ENCODE data around the gene COG5. TPM values are rescaled to one million over a fixed set of nuclear protein-coding genes. Genes with fewer than 3 reads are reported as not detected.

COG5 gene
- total RNA-seq, 1 experiment from 2014 or later, result 20.2 TPM

- Mint-ChIP-seq H3K4me1 (no peaks in the 10 kb centered on the region), H3K4me3 (no peak overlapping the region), H3K27me3 (ENCODE audit: low read depth) (no peaks in the 10 kb centered on the region), H3K9me3 (peaks cover 0 to 1% of the 10 kb centered on the region in 2 experiments; a peak in 1 of 5 replicates), H3K36me3 (ENCODE audit: insufficient read depth in 1 of 3, low read depth in 3 of 3) (peaks cover 0 to 1% (median 0%) of the 10 kb centered on the region in 3 experiments; a peak in 1 of 7 replicates), H3K27ac (no peak overlapping the region)
- H3K27me3 ChIP-seq (ENCODE audit: insufficient read depth, low read length), result no peaks in the 10 kb centered on the region
- H4K5ac ChIP-seq (ENCODE audit: insufficient read length, low read depth, low read length), result no peak overlapping the region
- no peaks in the 10 kb centered on the region for H3K23me2 ChIP-seq (ENCODE audit: insufficient read length, low read depth, low read length, poor library complexity, severe bottlenecking)
- no CpG with 5 or more reads among the region's 1 CpG for WGBS (ENCODE audit: extremely low coverage, insufficient read length, low lambda C conversion rate)
- H2BK5ac ChIP-seq (ENCODE audit: insufficient read length, low read length), result no peak overlapping the region
- no peak overlapping the region for H4K8ac ChIP-seq (replicated peaks; ENCODE audit: insufficient read length, low read depth, low read length)
- H2AK5ac ChIP-seq (ENCODE audit: insufficient read length, low read length), result no peak overlapping the region
- no peak overlapping the region for H3K4ac ChIP-seq (ENCODE audit: low read depth, low read length)
- no peak overlapping the region for H4K91ac ChIP-seq (ENCODE audit: insufficient read length, low read depth, low read length)
- no peak overlapping the region for H3K23ac ChIP-seq (ENCODE audit: insufficient read length, low read depth, low read length)
- TF ChIP-seq CTCF (conservative IDR thresholded peaks at IDR 0.05), result no peak
- H3T11ph ChIP-seq (ENCODE audit: low read length), result no peak overlapping the region
- no peak overlapping the region for H2BK120ac ChIP-seq (ENCODE audit: low read depth, low read length, poor library complexity, severe bottlenecking)
- H3K9ac ChIP-seq (ENCODE audit: extremely low read depth, insufficient read length, low read length), result no peak overlapping the region
- no peaks in the 10 kb centered on the region for H3K79me1 ChIP-seq (ENCODE audit: insufficient read depth, low read depth, low read length, poor library complexity, severe bottlenecking)
- H2BK15ac ChIP-seq (ENCODE audit: low read depth, low read length), result no peak overlapping the region
- H2BK12ac ChIP-seq (ENCODE audit: insufficient read length, low read depth, low read length), result no peak overlapping the region
- H3K14ac ChIP-seq (ENCODE audit: insufficient read depth, low read length), result no peak overlapping the region
- H3K27ac ChIP-seq (ENCODE audit: insufficient read length, low read depth, low read length), result no peak overlapping the region
- DNase-seq, result no peak
- H3K79me2 ChIP-seq (ENCODE audit: insufficient read depth, low read length), result no peaks in the 10 kb centered on the region
- no peaks in the 10 kb centered on the region for H3K4me1 ChIP-seq (ENCODE audit: insufficient read depth, low read length)
- H3K56ac ChIP-seq (ENCODE audit: insufficient read length, low read depth, low read length), result no peak overlapping the region
- no peak overlapping the region for H2BK20ac ChIP-seq (ENCODE audit: low read depth, low read length, poor library complexity, severe bottlenecking)
- H3K18ac ChIP-seq (ENCODE audit: insufficient read length, low read depth, low read length), result no peak overlapping the region
- H4K20me1 ChIP-seq (ENCODE audit: control insufficient read depth, insufficient read depth, insufficient read length), result no peaks in the 10 kb centered on the region
- no peaks in the 10 kb centered on the region for H3K9me3 ChIP-seq (ENCODE audit: control insufficient read depth, low read depth, low read length)
- H2AFZ ChIP-seq (ENCODE audit: low read length), result no peak overlapping the region
- H3K4me2 ChIP-seq (ENCODE audit: insufficient read depth, insufficient read length, low read length), result no peak overlapping the region
Observed at GRCh38 chr7:107446531-107446930, 117.2 kb downstream of the COG5 start.

Data from H9 (cell line).